Tongue (tissue), 2 donors: ENCODE measurements around the gene SLC5A2. TPM values are rescaled to one million over a fixed set of nuclear protein-coding genes. Genes with fewer than 3 reads are reported as not detected.

Experiments used
- DNase-seq: peaks from one replicate; pipeline ENCODE4 v3.0.0-alpha.2; 2015
- total RNA-seq: library from RNA; depleted of rRNA; stranded (reverse); fragments of >200 nt; gene quantifications from one replicate; pipeline ENCODE4 v1.2.3, GENCODE V29; 2014

The SLC5A2 gene
- total RNA-seq, 1 donor from 2014 or later, result not detected

GRCh38 chr16:31459687-31460581 lies 23.0 kb upstream of the SLC5A2 start:
- peak; percentile 100 for DNase-seq

DNA sequence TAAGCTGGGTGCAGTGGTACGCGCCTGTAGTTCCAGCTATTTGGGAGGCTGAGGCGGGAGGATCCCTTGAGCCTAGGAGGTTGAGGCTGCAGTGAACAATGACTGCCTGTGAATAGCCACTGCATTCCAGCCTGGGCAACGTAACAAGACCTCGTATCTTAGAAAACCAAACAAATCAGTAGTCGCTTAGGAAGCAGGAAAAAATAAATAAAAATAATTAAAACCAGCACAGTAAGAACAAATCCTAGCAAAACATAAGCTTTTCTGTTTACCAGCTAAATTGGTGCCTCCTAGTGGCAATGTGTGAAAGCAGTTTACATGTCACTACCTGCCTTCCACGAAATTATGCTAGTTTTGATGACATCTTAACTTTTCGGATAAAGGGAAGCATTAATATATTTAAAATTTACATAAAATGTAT lies 22.3 kb upstream of the SLC5A2 start:
- peak; percentile 64 for DNase-seq

DNA sequence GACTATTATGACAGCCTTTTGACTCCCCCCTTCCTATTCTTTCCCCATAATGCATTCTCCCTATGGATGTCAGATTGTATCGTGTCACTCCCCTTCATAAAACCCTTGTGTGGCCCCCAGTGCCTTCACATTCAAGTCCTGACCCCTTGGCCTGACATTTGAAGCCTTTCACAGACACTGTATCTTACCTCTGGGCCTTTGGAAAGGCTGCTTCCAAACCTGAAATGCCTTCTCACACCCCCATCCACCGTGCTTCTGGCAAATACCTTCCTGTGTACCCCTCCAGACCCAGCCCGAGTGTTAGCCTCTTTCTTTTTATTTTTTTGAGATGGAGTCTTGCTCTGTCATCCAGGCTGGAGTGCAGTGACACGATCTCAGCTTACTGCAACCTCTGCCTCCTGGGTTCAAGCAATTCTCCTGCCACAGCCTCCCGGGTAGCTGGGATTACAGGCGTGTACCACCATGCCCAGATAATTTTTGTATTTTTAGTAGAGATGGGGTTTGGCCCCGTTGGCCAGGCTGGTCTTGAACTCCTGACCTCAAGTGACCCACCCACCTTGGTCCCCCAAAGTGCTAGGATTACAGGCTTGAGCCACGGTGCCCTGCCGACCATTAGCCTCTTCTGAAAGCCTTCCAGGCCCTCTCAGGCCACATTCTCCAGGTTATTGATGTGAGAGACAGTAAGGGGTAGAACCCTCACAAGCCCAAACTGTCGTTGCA lies 21.6 kb upstream of the SLC5A2 start:
- DNase-seq, result no peak

GRCh38 chr16:31461921-31462804 lies 20.8 kb upstream of the SLC5A2 start:
- no peak for DNase-seq

DNA sequence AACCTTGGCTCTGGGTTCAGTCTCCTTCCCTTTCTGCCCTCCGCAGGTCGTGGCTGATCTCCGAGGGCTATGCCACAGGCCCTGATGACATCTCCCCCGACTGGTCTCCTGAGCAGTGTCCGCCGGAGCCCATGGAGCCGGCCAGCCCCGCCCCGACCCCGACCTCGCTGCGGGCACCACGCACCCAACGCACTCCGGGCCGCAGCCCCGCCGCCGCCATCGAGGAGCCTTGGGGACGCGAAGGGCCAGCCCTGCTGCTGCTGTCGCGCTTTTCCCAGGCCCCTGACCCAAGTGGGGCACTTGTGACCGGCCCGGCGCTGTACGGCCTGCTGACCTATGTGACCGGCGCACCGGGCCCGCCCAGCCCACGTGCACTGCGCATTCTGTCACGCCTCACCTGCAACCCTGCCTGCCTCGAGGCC lies 18.6 kb upstream of the SLC5A2 start:
- DNase-seq, result no peak

DNA sequence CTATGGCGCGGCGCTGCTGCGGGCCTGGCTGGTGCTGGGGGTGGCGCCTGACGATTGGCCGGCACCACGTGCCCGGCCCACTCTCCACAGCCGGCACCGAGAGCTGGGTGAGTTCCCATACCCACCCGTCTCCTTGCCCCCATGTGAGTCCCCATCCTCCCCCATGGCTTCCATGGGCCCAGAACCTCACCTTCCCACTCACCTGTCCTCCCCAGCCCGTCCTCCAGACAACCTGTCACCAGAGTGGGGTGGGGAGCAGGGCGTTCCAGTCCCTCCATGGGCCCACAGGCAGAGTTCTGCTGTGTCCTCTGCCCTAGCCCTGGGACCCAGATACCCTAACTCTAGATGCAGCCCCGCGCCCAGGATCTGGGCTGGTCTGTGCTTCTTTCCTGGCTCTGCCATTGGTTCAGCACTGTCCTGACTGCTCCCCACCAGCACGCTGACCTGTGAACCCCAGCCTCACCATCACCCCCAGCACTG lies 18.1 kb upstream of the SLC5A2 start:
- DNase-seq, result no peak

- DNase-seq, result no peak
These were observed 17.0 kb upstream of the SLC5A2 start for GRCh38 chr16:31465788-31466370.

- DNase-seq, result no peak
These were observed 16.5 kb upstream of the SLC5A2 start for GRCh38 chr16:31466381-31466841.

GRCh38 chr16:31467151-31467773 lies 15.7 kb upstream of the SLC5A2 start:
- DNase-seq, result no peak

- no peak for DNase-seq
These were observed 15.1 kb upstream of the SLC5A2 start for GRCh38 chr16:31467858-31468257.

GRCh38 chr16:31470615-31471014 lies 12.3 kb upstream of the SLC5A2 start:
- DNase-seq, result no peak

DNA sequence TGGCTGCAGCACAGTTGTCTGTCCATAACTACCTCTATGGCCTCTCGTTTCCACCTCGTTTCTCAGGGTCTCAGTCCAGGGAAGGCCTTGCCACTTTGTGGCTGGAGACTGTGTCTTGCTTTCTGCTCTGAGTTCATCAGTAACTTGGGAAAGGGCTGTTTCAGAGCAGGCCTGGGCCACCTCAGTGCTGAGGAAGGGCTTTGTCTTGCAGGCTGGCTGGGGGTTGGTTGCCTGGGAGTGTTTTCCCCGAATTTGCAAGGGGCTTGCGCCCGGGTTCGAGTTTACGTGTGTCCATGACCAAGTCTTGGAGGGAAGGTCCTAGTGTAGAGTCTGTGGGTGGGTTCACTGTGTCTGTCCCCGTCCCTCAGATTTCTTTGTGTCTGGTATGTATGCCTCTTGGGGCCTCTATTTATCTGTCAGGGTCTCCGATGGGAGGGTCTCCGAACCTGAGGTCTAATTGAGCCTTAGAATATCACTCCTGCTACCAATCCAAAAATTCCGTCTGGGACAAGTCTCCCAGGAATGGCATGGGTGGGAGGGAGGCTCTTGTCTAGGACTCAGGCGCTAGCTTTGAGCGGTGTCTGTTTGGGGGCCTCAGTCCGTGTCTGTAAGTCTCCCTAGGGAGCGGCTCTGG lies 11.6 kb upstream of the SLC5A2 start:
- no peak for DNase-seq

DNA sequence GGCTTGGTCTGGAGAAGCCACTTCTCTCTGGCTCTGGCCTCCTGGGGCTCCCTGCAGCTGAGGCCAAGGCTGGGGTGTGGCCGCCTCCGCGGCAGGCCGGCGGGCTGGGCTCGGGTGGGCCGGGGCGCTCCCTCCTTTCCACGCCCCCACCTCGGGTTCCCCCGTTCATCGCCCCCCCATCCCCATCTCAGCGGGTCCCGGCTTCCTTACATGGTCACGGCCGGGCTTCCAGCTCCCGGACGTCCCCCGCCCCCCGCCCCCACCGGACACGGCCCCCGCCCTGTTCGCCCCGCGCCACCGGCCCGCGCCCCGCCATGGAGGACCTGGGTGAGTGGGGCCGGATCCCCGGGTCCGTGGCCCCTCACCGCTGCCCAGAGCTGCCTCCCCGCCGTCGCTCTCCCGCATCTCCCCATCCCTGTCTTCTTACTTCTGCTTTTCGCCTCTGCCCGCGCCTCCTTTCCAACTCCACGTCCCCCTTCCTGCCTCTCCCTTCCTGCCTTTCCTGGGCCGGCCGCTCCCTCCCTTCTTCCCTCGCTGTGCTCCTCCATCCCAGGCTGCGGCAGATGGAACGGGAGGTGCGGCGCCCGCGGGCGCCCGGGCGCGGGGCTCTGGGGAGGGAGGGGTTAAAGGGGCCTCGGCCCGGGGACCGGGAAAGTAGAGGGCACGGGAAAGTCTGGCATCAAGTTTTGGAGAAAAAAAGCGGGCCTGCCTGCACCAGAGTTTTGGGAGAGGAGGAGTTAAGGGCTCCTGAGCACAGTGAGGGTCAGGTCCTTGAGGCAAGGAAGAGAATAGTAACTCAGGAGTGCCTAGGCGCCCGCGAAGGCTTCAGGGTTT lies 10.8 kb upstream of the SLC5A2 start, which contains the start of gene TGFB1I1:
TGFB1I1 (plus strand) TSS at position 278 of the 834 bp plus-strand sequence; CDS start at position 315, 37 bp downstream.
- DNase-seq, result peak; percentile 87

GRCh38 chr16:31472709-31473203 lies 10.2 kb upstream of the SLC5A2 start:
- peak; percentile 93 for DNase-seq

DNA sequence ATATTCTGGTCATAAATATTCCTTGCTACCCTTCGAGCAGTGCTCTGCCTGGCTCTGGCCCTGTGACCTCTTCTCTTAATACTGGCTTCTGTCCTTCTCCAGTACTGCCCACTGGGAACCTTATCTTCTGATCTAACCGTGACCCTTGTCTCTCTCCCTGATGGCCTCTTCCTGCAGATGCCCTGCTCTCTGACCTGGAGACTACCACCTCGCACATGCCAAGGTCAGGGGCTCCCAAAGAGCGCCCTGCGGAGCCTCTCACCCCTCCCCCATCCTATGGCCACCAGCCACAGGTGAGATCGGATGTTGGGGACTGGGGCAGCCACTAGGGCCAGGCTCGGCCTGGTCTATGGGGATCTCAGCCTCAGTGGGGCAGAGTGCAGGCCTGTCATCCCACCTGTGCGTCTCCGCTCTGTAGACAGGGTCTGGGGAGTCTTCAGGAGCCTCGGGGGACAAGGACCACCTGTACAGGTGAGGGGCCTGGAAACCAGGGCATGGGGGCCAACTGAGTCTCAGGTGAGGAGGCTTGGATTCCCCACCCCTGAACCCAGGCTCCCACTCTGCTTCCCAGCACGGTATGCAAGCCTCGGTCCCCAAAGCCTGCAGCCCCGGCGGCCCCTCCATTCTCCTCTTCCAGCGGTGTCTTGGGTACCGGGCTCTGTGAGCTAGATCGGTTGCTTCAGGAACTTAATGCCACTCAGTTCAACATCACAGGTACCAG lies 9.5 kb upstream of the SLC5A2 start:
- DNase-seq, result no peak

- DNase-seq, result no peak
These were observed 8.7 kb upstream of the SLC5A2 start for GRCh38 chr16:31474173-31474714.

DNA sequence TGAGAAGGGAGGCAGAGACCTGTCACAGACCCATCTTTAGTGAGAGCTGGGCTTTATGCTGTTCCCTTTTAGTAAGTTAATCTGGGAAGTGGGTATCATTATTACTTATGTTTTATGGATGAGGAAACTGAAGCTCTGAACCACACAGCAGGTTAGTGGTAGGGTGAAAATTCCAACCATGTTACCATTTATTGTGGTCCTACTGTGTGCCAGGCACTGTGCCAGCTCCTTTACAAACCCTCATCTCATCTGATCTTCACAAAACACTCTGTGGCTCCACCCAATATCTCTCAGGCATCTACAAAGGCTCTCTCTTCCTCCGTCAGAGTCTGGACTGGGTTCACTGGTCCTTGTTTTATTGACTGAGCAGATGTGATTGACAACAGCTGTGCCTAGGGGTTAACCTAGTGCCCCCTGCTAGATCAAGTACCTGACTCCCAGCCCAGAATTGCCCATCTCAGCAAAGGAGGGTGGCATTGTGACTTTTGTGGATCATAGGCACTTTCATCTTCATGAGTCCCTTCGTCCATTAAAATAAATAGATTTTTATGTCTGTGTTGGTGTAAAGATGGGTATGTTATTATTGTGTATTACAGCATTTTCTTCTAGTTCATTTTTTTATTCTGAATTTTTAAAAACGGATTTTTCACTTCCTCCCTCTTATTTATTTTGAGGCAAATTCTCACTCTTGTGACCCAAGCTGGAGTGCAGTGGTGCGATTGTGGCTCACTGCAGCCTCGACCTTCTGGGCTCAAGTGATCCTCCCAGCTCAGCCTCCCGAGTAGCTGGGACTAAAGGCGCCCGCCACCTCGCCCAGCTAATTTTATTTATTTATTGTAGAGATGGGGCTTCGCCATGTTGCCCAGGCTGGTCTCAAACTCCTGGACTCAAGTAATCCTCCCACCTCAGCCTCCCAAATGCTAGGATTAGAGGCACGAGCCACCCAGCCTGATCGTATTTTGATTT lies 7.9 kb upstream of the SLC5A2 start:
- DNase-seq, result no peak
